T-helper 1 cell (primary cell): ENCODE measurements around the gene EIF3K.

Source experiments
- DNase-seq, 5 donors: peaks; one replicate each; pipeline ENCODE4 v3.0.0-alpha.2; 2012 to 2020

EIF3K gene

GRCh38 chr19:38650172-38650775, 31.3 kb downstream of the EIF3K start:
- no peak for DNase-seq

- no peak for DNase-seq
These were observed 32.1 kb downstream of the EIF3K start for GRCh38 chr19:38650911-38651584.

GRCh38 chr19:38653028-38653571, 34.1 kb downstream of the EIF3K start:
- DNase-seq = no peak

- no peak for DNase-seq
These were observed 35.7 kb downstream of the EIF3K start for GRCh38 chr19:38654628-38655055.

DNA sequence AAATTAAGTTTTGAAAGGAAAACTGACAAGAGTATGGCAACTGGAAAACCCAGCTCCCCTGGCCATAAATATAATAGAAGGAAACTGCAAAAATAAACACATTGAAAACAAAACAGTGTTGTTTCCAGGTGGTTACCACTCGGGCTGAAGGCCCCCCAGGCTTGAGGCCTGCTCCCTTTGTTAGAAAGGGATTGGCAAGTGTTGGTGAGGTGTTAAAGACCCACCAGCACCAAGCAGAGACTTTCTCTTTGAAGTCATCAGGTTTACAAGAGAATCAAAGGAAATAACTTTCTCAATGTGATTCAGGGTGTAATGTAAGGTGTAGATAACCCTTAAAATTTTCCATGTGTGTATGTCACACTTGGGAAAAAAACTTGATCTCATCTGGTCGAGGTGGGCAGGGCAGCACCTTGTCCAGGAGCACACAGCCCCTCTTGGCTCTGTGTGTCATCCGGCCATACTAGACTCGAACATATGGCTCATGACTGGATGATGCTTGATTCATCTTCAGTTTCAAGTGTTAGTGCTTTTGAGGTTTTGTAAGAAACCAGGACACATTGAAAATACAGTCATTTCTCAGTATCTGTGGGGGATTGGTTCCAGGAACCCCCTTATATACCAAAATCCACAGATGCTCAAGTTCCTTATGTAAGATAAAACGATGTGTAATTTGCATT, 36.3 kb downstream of the EIF3K start:
- peak in 1 of 5 donors; percentile 89 for DNase-seq

DNA sequence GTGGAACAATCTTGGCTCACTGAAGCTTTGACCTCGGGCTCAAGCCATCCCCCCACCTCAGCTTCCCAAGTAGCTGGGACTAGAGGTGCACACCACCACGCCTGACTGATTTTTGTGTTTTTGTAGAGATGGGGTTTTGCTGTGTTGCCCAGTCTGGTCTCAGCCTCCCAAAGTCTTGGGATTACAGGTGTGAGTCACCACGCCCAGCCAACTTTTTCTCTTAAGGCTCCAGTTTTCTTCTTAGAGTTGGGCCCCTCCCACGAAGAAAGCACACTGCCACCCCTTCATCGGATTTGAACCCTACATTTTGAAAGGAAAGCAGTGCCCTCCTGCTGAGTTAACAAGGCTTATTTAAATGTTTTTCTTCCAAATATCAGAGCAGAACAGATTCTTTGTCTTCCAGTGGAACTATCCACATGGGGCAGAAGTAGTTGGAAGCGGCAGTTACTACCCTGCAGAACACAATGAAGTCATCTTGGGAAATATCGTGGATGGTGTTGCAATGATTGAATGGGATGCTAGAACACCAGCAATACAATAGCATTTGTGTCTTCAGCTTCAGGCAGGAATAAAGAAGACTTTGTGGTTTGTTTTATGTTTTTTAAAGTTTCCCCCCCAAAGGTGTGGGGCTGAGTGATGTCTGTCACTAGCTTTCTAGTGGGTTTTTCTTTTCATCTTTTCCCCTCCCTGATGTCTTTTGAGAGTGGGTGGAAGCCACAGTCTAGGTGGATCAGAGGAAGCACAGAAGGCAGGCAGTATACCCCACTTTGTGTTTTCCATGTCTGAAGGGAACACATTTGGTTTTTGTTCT, 37.4 kb downstream of the EIF3K start:
- peak in 4 of 5 donors; percentile 17 to 40 (median 28) for DNase-seq

DNA sequence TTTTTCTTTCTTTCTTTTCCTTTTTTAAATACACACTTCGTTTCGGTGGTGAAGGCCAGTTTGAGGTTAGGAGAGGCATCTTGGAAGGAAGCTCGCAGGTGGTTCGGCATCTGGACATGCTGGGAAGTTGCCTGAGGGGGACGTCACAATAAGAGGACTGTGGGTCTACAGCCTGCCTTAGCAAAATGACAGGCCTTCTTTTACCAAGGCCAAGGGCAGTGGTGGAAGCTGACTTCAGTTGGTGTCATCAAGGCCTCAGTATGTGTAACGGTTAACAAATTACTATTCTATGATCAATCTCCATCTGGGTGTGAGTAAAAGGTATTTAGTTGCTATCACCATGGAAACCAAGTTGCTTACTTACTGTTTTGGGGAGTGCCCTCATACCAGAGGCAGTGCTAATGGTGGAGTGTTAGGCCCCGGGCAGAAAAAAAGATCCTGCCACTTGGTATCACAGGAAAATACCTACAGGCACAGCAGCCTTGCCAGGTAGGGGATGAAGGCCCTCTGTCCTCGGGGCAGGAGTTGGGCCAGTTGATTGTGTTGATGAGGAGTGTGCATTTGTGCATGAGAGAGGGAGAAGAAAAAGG, 38.7 kb downstream of the EIF3K start:
- peak in 1 of 5 donors; percentile 25 for DNase-seq

DNA sequence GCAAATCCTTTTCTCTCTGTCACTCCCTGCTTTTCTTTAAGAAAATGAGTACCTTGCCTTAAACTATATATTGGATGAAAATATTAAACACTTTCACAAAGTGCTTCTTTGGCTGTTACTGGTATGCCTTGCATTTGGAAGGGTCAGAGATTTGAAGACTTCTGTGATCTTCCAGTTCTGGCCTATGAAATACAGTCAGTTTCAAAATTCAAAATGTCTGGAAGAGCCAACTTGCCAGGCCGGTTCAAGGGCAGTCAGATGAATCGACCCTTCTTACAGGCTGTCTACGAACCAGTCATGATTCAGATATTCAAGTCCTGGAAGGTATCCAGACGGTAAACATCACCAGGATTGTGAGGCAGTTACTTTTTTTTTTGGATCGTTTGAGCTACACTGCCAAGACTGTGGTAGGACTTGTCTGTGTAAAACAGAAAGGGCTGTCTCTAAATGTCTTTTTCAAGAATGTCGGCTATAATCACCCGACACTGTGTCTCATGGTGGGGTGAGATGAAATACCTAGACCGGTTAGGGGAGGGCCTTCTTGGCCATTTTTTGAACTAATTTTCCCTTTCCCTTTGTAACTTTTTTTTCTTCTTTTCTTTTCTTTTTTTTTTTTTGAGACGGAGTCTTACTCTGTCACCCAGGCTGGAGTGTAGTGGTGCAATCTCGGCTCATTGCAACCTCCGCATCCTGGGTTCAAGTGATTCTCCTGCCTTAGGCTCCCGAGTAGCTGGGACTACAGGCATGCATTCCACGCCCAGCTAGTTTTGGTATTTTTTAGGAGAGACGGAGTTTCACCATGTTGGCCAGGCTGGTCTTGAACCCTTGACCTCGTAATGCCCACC, 39.7 kb downstream of the EIF3K start:
- DNase-seq = no peak

GRCh38 chr19:38660724-38661123, 41.7 kb downstream of the EIF3K start:
- no peak for DNase-seq

DNA sequence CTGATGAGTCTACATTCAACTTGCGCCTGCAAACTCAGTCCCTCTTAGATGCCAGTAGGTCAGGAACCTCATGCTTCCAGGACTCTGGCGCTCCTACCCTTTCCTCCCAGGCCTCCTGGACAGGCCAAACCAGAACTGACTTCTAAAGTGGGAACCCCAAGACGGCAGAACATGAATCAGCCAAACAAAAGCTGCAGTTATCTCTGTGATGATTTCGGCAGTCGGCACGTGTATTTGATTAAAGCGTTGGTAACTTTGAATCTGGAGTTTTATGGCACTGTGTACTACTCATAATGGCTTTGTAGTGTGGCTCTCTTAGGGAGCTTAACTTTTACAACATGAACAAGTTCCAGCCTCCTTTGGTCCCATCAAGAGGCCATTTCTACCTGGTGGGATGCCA, 42.1 kb downstream of the EIF3K start:
- DNase-seq = no peak

DNA sequence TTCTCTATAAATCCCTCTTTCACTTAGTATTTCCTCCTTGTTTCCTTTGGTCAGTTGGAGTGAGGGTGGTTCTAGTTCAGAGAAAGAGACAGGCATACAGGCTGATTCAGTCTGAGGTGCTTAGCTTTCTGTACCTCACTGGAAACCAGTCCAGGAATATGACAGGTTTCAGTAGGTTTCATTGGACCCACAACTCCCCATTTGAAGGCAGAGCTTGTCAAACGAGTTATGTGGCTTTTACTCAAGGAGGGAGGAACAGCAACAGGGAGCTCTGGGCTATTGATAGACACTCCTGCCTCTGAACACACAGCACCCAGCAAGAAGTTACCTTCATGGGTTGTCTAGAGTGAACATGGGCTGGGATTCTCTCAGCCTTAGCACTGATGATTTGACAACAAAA, 43.0 kb downstream of the EIF3K start:
- DNase-seq = no peak

- no peak for DNase-seq
These were observed 43.7 kb downstream of the EIF3K start for GRCh38 chr19:38662537-38663155.

DNA sequence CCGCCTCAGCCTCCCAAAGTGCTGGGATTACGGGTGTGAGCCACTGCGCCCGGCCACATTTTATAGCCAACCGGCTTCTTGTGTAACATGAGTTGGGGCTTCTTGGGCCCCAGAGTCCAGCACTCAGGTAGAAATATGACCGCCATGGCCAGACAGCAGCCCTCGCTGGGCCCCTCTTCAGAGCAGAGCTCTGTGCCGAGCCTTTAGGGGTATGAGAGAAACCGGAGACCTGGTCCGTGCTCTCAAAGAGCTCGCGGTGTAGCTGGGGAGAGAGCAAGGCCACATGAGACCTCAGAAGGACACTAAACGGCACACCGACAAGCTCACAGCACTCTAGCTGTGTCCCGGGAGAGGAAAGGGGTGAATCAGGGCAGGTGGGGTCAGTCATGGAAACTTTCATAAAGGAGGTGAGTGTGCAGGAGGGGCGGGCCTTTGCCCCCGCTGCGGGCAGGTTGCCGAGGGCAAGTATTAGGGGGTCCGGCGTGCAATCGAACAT, 44.2 kb downstream of the EIF3K start:
- DNase-seq = no peak

- DNase-seq = no peak
These were observed 45.0 kb downstream of the EIF3K start for GRCh38 chr19:38663957-38664502.

DNA sequence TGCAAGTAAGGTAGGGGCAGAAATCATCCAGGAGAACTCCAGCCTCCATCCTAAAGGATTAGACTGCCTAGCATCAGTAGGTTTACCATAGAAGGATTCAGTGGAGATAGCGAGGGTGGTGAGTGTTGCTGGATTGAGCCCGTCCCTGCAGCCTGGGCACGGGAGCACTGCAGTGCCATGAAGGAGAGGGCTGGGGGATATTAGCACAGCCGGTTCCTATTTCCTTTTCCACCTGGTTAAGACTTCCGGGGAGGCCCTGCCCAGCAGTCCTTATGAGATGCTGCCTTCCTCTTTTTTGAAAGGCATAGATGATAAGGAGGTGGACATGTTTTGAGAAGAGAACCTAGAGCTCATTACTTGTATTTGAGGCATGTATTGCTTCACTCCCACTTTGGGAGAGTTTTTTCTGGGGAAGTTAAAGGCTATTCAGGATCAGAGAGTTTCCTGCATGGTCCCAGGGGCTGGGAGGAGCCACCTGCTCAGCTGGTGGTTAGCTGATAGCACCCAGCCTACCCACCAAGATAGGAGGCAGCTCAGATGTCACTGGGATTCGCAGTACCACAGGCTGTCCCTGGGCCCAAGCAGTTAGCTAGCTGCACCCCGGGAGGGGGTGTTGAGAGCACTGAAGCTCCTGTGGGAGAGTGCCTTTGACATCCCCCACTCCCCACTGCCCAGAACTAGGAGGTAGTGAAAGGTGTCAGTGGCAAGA, 45.7 kb downstream of the EIF3K start:
- no peak for DNase-seq

DNA sequence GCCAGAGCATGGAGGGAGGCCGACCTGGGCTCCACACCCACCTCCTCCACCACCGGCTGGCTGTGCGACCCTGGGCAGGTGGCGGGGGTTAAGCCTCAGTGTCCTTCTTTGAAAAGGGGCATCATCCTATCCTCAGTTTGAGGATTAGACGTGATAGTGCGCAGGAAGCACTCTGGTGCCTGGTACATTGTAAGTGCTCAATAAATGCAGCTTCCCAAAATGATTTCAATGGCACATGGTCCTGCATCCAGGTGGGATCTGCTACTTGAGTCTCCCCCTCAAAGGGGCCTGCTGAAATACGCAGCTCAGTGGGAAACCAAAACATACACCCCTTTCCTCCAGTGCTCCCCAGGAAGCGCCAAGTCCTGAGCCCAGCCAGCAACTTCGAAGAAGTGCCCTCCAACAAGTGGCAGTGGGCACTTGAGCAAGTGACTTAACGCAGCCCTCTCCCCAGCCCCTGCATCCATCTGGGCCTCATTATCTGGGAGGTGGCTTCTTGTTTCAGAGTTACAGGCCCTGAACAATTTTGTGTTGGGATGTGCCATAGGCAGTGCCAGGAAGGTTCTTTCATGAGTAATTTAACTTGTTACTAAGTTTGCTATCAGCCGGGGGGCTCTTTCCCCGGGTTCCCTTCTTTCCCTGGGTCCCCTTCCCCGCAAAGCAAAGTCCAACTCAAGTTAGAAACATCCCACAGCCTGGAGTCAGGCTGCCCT, 46.4 kb downstream of the EIF3K start:
- DNase-seq = no peak

DNA sequence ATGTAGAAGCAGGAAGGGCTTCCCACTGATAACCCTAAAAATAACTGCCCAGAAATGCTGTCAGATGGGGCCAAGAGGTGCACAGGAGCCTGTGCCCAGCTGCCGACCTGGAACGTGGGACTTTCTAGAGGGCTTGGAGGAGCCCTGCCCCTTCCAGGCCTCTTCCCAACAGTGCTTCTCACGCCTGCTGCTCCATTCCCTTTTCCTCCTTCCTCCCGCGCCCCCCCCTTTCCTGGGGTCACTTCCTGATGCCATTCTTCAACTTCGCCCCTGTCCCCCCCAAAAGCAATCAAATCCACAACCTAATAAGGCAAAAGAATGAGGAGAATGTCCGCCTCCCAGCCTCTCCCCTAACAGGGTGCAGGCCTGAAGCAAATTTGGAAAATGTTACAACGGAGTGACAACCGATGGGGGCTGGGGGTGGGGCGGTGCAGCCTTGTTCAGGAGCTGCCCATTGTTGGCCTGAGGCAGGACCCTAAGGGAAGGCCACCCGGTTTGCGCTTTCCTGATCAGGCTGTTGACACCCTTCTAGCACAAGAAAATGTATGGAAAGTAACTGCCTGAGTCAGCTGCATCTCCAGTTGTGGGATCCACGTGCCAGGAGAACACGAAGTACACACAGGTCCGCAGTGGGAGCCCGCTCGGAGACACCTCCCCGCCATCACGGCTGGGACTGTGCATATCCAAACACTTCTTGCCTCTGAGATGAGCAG, 47.1 kb downstream of the EIF3K start:
- DNase-seq = no peak
